GM12878 (cell line): ENCODE data around the gene SLC4A8. TPM values are rescaled to one million over a fixed set of nuclear protein-coding genes. Genes with fewer than 3 reads are reported as not detected.

Experiments
- ATAC-seq: fragments of 200-7000 bp; cut with Tn5 transposase; 3 replicates; pipeline ENCODE4 v1.9.1; 2020; ENCODE audit warnings: mild to moderate bottlenecking, moderate library complexity
- BruUV-seq: library from RNA; stranded (reverse); fragments of 400-500 nt; replicated peaks from 2 replicates; lab custom pipeline; 2021; lab: Mats Ljungman, UMichigan
- CTCF ChIA-PET: fragments of 300-600 bp; sonication (Branson Sonifier 250); formaldehyde crosslinking; extraction: SDS; loops from one replicate; lab custom pipeline; 2021; ENCODE audit warnings: inconsistent platforms; lab: Yijun Ruan, JAX
- POLR2A ChIA-PET: fragments of 350-600 bp; formaldehyde crosslinking; extraction: SDS; loops from one replicate; lab custom pipeline; 2021; ENCODE audit warnings: inconsistent platforms; lab: Charles Lee
- RAD21 ChIA-PET: fragments of 300-600 bp; sonication (Branson Sonifier 250); formaldehyde crosslinking; loops from one replicate; lab custom pipeline; 2023; ENCODE audit warnings: antibody characterized with exemption; ENCODE audit not compliant: unreplicated experiment; lab: Charles Lee
- SMC1A ChIA-PET: fragments of 300-600 bp; sonication (Branson Sonifier 250); formaldehyde crosslinking; loops from one replicate; lab custom pipeline; 2023; ENCODE audit not compliant: unreplicated experiment, uncharacterized antibody; lab: Charles Lee
- DNase-seq: peaks from one replicate; pipeline ENCODE4 v3.0.0-alpha.2; 2011; ENCODE audit warnings: low read depth, low spot score
- FAIRE-seq: peaks from 3 replicates; lab custom pipeline; 2011; peaks lifted over from hg19 to GRCh38; lab: Jason Lieb, UNC
- H2AFZ ChIP-seq: 2 replicates; pipeline ENCODE4 v1.6.0; 2011; ENCODE audit warnings: low read depth, low read length, control low read depth; ENCODE audit not compliant: control insufficient read depth
- H3K27ac ChIP-seq: 2 replicates; pipeline ENCODE4 v1.5.1; 2011; ENCODE audit warnings: control low read depth; ENCODE audit not compliant: control insufficient read depth, insufficient read depth
- H3K27me3 ChIP-seq, 2 experiments: replicated peaks in 1 of 2; 2 replicates each; pipeline versions ENCODE4 v1.6.0 to v1.6.1; 2011; ENCODE audit warnings: low read length in 1 of 2; ENCODE audit not compliant: control insufficient read depth in 2 of 2, insufficient read depth in 2 of 2
- H3K36me3 ChIP-seq, 2 experiments: 2 replicates each; pipeline ENCODE4 v1.5.1; 2011; ENCODE audit warnings: low read length in 1 of 2; ENCODE audit not compliant: control insufficient read depth in 2 of 2, insufficient read depth in 2 of 2
- H3K4me1 ChIP-seq: 2 replicates; pipeline ENCODE4 v1.6.1; 2011; ENCODE audit warnings: mild to moderate bottlenecking, low read length, moderate library complexity, mixed read lengths; ENCODE audit not compliant: control insufficient read depth, insufficient read depth
- H3K4me2 ChIP-seq: 2 replicates; pipeline ENCODE4 v1.6.0; 2011; ENCODE audit warnings: control low read depth; ENCODE audit not compliant: control insufficient read depth, insufficient read depth
- H3K4me3 ChIP-seq: fragments of 200-600 bp; sonication (generic); 2 replicates; pipeline ENCODE4 v1.5.1; 2016
- H3K79me2 ChIP-seq: 2 replicates; pipeline ENCODE4 v1.6.0; 2011; ENCODE audit warnings: low read length; ENCODE audit not compliant: control insufficient read depth, insufficient read depth
- H3K9ac ChIP-seq: 2 replicates; pipeline ENCODE4 v1.8.0; 2011; ENCODE audit warnings: low read length, control low read depth, mixed read lengths; ENCODE audit not compliant: control insufficient read depth, insufficient read depth
- H3K9me3 ChIP-seq: replicated peaks from 3 replicates; pipeline ENCODE4 v1.5.1; 2011; ENCODE audit warnings: mild to moderate bottlenecking, low read length; ENCODE audit not compliant: control insufficient read depth, insufficient read depth
- H4K20me1 ChIP-seq: 2 replicates; pipeline ENCODE4 v1.6.0; 2011; ENCODE audit not compliant: control insufficient read depth, insufficient read depth
- CHD2 ChIP-seq: IDR thresholded peaks from 2 replicates; pipeline ENCODE4 v1.6.1; 2011; ENCODE audit warnings: low read depth, low read length, improper control_type of control experiment, borderline replicate concordance
- FOXM1 ChIP-seq: IDR thresholded peaks from 2 replicates; pipeline ENCODE4 v1.6.1; 2012; ENCODE audit warnings: low read depth, mild to moderate bottlenecking, inconsistent platforms, low read length, moderate library complexity
- MEF2B ChIP-seq: fragments of 450-650 bp; IDR thresholded peaks from 2 replicates; pipeline ENCODE4 v1.6.1; 2018; ENCODE audit warnings: mild to moderate bottlenecking, moderate library complexity; ENCODE audit not compliant: partially characterized antibody, poor library complexity, severe bottlenecking
- NFIC ChIP-seq: IDR thresholded peaks from 2 replicates; pipeline ENCODE4 v1.6.1; 2012; ENCODE audit warnings: low read depth, mild to moderate bottlenecking, inconsistent platforms, low read length, moderate library complexity
- NR2F1 ChIP-seq: fragments of 450-650 bp; conservative IDR thresholded peaks from 2 replicates; pipeline ENCODE4 v1.6.1; 2017; ENCODE audit warnings: mild to moderate bottlenecking
- PAX8 ChIP-seq: fragments of 450-650 bp; IDR thresholded peaks from 2 replicates; pipeline ENCODE4 v1.6.1; 2017; ENCODE audit warnings: mild to moderate bottlenecking, moderate library complexity
- POLR2AphosphoS2 ChIP-seq: IDR thresholded peaks from 2 replicates; pipeline ENCODE4 v1.6.1; 2011; ENCODE audit warnings: low read depth, mild to moderate bottlenecking, low read length, improper control_type of control experiment, moderate library complexity
- STAT3 ChIP-seq: IDR thresholded peaks from 2 replicates; pipeline ENCODE4 v1.6.1; 2011; ENCODE audit warnings: low read depth, low read length, improper control_type of control experiment
- TBL1XR1 ChIP-seq: IDR thresholded peaks from 2 replicates; pipeline ENCODE4 v1.6.1; 2012; ENCODE audit warnings: low read depth, low read length, improper control_type of control experiment
- ZNF384 ChIP-seq: IDR thresholded peaks from 2 replicates; pipeline ENCODE4 v1.6.1; 2012; ENCODE audit warnings: low read depth, mild to moderate bottlenecking, low read length, improper control_type of control experiment, borderline replicate concordance
- WGBS: methylation state at CpG from one replicate; pipeline ENCODE4 v1.1.6; 2016; ENCODE audit warnings: low lambda C conversion rate; ENCODE audit not compliant: insufficient replicate concordance, insufficient coverage; ENCODE audit errors: missing lambda C conversion rate; 5-methylcytosine and 5-hydroxymethylcytosine counted together
- in situ Hi-C: fragments of 300-500 bp; cut with MboI; formaldehyde crosslinking; loops from 9 replicates; pipeline ENCODE4 v1.14.3; 2018; ENCODE audit warnings: mixed read lengths
- intact Hi-C: fragments of 100-400 bp; cut with micrococcal nuclease; formaldehyde crosslinking; loops from one replicate; pipeline ENCODE4 v1.14.2; 2022; ENCODE audit not compliant: unreplicated experiment
- polyA plus RNA-seq, 11 experiments: library from polyadenylated mRNA; depleted of rRNA in 4 of 11; unstranded in 6 of 11; stranded (reverse) in 5 of 11; fragments of >200 nt; fragmentation: Nextera tagmentation in 4 of 11; fragmentation: Illumina TruSeq in 1 of 11; extraction: Ambion mirVana in 4 of 11; extraction: Trizol in 1 of 11; gene quantifications; 1 replicate in 1 of 11; 2 replicates in 10 of 11; pipeline versions ENCODE4 v1.2.1 to v1.2.3, GENCODE V29; 2011 to 2016; ENCODE audit warnings: inconsistent platforms in 2 of 11, missing spikeins in 2 of 11, low read depth in 1 of 11
- total RNA-seq, 4 experiments: library from RNA; depleted of rRNA in 3 of 4; stranded (reverse); fragments of >200 nt in 3 of 4; fragmentation: Illumina TruSeq in 1 of 4; extraction: Trizol in 1 of 4; gene quantifications; 2 replicates each; pipeline versions ENCODE4 v1.2.1 to v1.2.3, GENCODE V29; 2013 to 2021
- TF ChIP-seq, protein P1 (sequence below): fragments of 450-650 bp; formaldehyde crosslinking; IDR thresholded peaks from 2 replicates; pipeline ENCODE4 v1.4.0; 2022; ENCODE audit warnings: mild to moderate bottlenecking, moderate library complexity
- TF ChIP-seq, protein P2 (sequence below): IDR thresholded peaks from 2 replicates; pipeline ENCODE4 v1.6.1; 2012; ENCODE audit warnings: low read depth, low read length, improper control_type of control experiment
- TF ChIP-seq, protein P3 (sequence below): fragments of 450-650 bp; conservative IDR thresholded peaks from 2 replicates; pipeline ENCODE4 v1.6.1; 2017; ENCODE audit warnings: mild to moderate bottlenecking, moderate library complexity
- TF ChIP-seq, protein P4 (sequence below): fragments of 450-650 bp; IDR thresholded peaks from 2 replicates; pipeline ENCODE4 v1.6.1; 2017; ENCODE audit warnings: mild to moderate bottlenecking, low read depth, inconsistent platforms; ENCODE audit not compliant: poor library complexity, severe bottlenecking
- TF ChIP-seq, protein P5 (sequence below): fragments of 450-650 bp; IDR thresholded peaks from 2 replicates; pipeline ENCODE4 v1.6.1; 2017; ENCODE audit warnings: borderline replicate concordance

SLC4A8 gene
- total and polyA plus RNA-seq, 10 of the 15 experiments (the other 5 are each of a cell fraction or from before 2014, with no cell fraction given) = 1.4 to 7.7 (median 3.7) TPM

DNA sequence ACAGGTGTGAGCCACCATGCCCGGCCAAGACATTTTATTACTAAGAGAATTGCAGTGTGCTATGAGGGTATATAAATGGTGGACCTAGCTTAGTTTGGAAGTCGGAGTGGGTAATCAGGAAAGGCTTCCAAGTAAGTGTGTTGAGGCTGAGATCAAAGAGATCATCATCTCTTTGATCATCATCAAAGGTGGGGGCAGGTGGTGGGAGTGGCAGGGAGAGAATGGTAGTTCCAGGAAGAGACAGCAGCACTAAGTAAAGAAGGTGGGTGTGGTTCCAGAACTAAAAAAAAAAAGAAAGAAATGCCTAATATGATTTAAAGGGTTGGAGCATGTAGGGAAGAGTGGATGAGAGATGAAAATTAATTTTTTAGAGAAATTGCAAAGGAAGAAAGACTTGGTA, 14.7 kb downstream of the SLC4A8 start:
- no peaks in the 10 kb centered on the region for H3K36me3 ChIP-seq
- no peaks in the 10 kb centered on the region for H3K9me3 ChIP-seq
- intact Hi-C loops (no loop called here), in situ Hi-C loops (no loop called here)
- ChIA-PET SMC1A (interaction anchor here (0.9 to 1.1 kb wide), 2 partner anchors 92 to 446 kb away, joined by 3 read pairs; no protein-coding TSS in a partner anchor), CTCF (interaction anchor here (1.0 kb wide), 1 partner anchor 8 kb away, joined by 3 read pairs; no protein-coding TSS in a partner anchor), POLR2A (no interaction called here), RAD21 (no interaction called here)
- H4K20me1 ChIP-seq = no peaks in the 10 kb centered on the region
- H3K27me3 ChIP-seq = no peaks in the 10 kb centered on the region
- whole genome bisulfite sequencing = 95% methylated on average over 2 of the region's 2 CpGs
- H2AFZ ChIP-seq = no peak overlapping the region
- DNase-seq (no peak), ATAC-seq (no peak), FAIRE-seq (no peak)
- no peak overlapping the region for H3K4me3 ChIP-seq
- no TSS peak for BruUV-seq
- no peak overlapping the region for H3K4me2 ChIP-seq
- H3K27ac ChIP-seq = no peak overlapping the region
- H3K9ac ChIP-seq = no peak overlapping the region
- no peaks in the 10 kb centered on the region for H3K4me1 ChIP-seq
- H3K79me2 ChIP-seq = no peaks in the 10 kb centered on the region
- TF ChIP-seq NR2F1 (no peak), TBL1XR1 (no peak), FOXM1 (no peak), NFIC (no peak), MEF2B (no peak), STAT3 (no peak), CHD2 (no peak), ZNF384 (no peak), PAX8 (no peak), POLR2AphosphoS2 (no peak)
- TF ChIP-seq, protein P1, sequence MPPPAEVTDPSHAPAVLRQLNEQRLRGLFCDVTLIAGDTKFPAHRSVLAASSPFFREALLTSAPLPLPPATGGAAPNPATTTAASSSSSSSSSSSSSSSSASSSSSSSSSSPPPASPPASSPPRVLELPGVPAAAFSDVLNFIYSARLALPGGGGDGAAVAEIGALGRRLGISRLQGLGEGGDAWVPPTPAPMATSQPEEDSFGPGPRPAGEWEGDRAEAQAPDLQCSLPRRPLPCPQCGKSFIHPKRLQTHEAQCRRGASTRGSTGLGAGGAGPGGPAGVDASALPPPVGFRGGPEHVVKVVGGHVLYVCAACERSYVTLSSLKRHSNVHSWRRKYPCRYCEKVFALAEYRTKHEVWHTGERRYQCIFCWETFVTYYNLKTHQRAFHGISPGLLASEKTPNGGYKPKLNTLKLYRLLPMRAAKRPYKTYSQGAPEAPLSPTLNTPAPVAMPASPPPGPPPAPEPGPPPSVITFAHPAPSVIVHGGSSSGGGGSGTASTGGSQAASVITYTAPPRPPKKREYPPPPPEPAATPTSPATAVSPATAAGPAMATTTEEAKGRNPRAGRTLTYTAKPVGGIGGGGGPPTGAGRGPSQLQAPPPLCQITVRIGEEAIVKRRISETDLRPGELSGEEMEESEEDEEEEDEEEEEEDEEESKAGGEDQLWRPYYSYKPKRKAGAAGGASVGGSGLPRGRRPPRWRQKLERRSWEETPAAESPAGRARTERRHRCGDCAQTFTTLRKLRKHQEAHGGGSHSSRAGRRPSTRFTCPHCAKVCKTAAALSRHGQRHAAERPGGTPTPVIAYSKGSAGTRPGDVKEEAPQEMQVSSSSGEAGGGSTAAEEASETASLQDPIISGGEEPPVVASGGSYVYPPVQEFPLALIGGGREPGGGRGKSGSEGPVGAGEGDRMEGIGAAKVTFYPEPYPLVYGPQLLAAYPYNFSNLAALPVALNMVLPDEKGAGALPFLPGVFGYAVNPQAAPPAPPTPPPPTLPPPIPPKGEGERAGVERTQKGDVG (CRISPR knock-in tag) = no peak
- TF ChIP-seq, protein P2, sequence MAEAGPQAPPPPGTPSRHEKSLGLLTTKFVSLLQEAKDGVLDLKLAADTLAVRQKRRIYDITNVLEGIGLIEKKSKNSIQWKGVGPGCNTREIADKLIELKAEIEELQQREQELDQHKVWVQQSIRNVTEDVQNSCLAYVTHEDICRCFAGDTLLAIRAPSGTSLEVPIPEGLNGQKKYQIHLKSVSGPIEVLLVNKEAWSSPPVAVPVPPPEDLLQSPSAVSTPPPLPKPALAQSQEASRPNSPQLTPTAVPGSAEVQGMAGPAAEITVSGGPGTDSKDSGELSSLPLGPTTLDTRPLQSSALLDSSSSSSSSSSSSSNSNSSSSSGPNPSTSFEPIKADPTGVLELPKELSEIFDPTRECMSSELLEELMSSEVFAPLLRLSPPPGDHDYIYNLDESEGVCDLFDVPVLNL = no peak
- TF ChIP-seq, protein P3, sequence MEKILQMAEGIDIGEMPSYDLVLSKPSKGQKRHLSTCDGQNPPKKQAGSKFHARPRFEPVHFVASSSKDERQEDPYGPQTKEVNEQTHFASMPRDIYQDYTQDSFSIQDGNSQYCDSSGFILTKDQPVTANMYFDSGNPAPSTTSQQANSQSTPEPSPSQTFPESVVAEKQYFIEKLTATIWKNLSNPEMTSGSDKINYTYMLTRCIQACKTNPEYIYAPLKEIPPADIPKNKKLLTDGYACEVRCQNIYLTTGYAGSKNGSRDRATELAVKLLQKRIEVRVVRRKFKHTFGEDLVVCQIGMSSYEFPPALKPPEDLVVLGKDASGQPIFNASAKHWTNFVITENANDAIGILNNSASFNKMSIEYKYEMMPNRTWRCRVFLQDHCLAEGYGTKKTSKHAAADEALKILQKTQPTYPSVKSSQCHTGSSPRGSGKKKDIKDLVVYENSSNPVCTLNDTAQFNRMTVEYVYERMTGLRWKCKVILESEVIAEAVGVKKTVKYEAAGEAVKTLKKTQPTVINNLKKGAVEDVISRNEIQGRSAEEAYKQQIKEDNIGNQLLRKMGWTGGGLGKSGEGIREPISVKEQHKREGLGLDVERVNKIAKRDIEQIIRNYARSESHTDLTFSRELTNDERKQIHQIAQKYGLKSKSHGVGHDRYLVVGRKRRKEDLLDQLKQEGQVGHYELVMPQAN = no peak
- TF ChIP-seq, protein P4, sequence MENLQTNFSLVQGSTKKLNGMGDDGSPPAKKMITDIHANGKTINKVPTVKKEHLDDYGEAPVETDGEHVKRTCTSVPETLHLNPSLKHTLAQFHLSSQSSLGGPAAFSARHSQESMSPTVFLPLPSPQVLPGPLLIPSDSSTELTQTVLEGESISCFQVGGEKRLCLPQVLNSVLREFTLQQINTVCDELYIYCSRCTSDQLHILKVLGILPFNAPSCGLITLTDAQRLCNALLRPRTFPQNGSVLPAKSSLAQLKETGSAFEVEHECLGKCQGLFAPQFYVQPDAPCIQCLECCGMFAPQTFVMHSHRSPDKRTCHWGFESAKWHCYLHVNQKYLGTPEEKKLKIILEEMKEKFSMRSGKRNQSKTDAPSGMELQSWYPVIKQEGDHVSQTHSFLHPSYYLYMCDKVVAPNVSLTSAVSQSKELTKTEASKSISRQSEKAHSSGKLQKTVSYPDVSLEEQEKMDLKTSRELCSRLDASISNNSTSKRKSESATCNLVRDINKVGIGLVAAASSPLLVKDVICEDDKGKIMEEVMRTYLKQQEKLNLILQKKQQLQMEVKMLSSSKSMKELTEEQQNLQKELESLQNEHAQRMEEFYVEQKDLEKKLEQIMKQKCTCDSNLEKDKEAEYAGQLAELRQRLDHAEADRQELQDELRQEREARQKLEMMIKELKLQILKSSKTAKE = no peak
- TF ChIP-seq, protein P5, sequence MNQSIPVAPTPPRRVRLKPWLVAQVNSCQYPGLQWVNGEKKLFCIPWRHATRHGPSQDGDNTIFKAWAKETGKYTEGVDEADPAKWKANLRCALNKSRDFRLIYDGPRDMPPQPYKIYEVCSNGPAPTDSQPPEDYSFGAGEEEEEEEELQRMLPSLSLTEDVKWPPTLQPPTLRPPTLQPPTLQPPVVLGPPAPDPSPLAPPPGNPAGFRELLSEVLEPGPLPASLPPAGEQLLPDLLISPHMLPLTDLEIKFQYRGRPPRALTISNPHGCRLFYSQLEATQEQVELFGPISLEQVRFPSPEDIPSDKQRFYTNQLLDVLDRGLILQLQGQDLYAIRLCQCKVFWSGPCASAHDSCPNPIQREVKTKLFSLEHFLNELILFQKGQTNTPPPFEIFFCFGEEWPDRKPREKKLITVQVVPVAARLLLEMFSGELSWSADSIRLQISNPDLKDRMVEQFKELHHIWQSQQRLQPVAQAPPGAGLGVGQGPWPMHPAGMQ = no peak
